GM10248 (cell line): ENCODE results near the gene HBA2.
"Not testable (repeated sequence)": the region's sequence is repeated elsewhere in the genome, so short reads cannot be mapped to it uniquely, and the experiment has no call there.

Source experiments
- CTCF ChIA-PET: fragments of 300-600 bp; sonication (Branson Sonifier 250); formaldehyde crosslinking; extraction: SDS; loops from one replicate; lab custom pipeline; 2021; ENCODE audit warnings: antibody characterized with exemption; lab: Yijun Ruan, JAX
- POLR2A ChIA-PET: fragments of 350-650 bp; sonication (Branson Sonifier 250); formaldehyde crosslinking; extraction: SDS; loops from one replicate; lab custom pipeline; 2020; ENCODE audit warnings: antibody characterized with exemption; lab: Yijun Ruan, JAX
- DNase-seq: peaks from one replicate; pipeline ENCODE4 v3.0.0; 2012; ENCODE audit errors: extremely low spot score
- TF ChIP-seq, protein P1 (sequence below): IDR thresholded peaks from 2 replicates; pipeline ENCODE4 v1.5.1; 2012; ENCODE audit warnings: mild to moderate bottlenecking, low read depth; ENCODE audit errors: extremely low read depth, missing control alignments, control extremely low read depth

HBA2 gene

DNA sequence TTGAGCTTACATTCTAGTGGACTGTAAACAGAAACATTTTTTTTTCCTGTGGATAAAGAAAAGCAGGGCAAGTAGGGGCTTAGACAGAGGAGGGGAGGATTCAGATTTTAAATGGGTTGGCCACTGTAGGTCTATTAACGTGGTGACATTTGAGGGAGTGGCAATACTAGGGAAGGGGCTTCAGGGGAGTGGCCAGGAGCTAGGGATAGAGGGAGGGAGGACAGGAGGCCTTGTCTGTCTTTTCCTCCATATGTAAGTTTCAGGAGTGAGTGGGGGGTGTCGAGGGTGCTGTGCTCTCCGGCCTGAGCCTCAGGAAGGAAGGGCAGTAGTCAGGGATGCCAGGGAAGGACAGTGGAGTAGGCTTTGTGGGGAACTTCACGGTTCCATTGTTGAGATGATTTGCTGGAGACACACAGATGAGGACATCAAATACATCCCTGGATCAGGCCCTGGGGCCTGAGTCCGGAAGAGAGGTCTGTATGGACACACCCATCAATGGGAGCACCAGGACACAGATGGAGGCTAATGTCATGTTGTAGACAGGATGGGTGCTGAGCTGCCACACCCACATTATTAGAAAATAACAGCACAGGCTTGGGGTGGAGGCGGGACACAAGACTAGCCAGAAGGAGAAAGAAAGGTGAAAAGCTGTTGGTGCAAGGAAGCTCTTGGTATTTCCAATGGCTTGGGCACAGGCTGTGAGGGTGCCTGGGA is 13.4 kb upstream of the HBA2 start:
- ChIA-PET POLR2A (no interaction called here), CTCF (interaction anchor here (1.0 kb wide), 1 partner anchor 23 kb away, joined by 3 read pairs; no protein-coding TSS in a partner anchor)
- DNase-seq, result no peak
- TF ChIP-seq, protein P1, sequence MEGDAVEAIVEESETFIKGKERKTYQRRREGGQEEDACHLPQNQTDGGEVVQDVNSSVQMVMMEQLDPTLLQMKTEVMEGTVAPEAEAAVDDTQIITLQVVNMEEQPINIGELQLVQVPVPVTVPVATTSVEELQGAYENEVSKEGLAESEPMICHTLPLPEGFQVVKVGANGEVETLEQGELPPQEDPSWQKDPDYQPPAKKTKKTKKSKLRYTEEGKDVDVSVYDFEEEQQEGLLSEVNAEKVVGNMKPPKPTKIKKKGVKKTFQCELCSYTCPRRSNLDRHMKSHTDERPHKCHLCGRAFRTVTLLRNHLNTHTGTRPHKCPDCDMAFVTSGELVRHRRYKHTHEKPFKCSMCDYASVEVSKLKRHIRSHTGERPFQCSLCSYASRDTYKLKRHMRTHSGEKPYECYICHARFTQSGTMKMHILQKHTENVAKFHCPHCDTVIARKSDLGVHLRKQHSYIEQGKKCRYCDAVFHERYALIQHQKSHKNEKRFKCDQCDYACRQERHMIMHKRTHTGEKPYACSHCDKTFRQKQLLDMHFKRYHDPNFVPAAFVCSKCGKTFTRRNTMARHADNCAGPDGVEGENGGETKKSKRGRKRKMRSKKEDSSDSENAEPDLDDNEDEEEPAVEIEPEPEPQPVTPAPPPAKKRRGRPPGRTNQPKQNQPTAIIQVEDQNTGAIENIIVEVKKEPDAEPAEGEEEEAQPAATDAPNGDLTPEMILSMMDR, result no peak

- POLR2A ChIA-PET, DNase-seq: not testable (repeated sequence)
- CTCF ChIA-PET, result interaction anchor here (1.0 kb wide), 1 partner anchor 22 kb away, joined by 3 read pairs; no protein-coding TSS in a partner anchor
Measured at GRCh38 chr16:160242-160641, 12.4 kb upstream of the HBA2 start.

DNA sequence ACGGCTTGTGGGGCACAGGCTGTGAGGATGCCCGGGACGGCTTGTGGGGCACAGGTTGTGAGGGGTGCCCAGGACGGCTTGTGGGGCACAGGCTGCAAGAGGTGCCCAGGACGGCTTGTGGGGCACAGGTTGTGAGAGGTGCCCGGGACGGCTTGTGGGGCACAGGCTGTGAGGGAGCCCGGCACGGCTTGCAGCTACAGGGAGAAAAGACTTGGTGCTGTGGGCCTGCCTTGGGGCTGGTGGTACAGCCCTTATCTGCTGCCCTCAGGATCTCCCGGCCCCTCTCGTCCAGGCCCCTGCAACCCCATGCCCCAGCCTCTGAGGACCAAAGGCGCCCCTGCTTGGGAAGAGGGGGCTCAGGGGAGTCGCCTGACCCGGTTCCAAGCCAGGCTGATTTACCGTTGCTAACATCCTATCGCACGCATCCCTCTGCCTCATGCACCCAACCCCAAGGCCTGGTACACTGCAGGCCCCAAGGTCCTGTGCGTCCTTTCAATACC is 11.9 kb upstream of the HBA2 start:
- TF ChIP-seq, protein P1, result no peak
- CTCF ChIA-PET, result interaction anchor here (1.1 kb wide), 1 partner anchor 54 kb away, joined by 3 read pairs; no protein-coding TSS in a partner anchor
- POLR2A ChIA-PET, result no interaction called here
- DNase-seq, result no peak

DNA sequence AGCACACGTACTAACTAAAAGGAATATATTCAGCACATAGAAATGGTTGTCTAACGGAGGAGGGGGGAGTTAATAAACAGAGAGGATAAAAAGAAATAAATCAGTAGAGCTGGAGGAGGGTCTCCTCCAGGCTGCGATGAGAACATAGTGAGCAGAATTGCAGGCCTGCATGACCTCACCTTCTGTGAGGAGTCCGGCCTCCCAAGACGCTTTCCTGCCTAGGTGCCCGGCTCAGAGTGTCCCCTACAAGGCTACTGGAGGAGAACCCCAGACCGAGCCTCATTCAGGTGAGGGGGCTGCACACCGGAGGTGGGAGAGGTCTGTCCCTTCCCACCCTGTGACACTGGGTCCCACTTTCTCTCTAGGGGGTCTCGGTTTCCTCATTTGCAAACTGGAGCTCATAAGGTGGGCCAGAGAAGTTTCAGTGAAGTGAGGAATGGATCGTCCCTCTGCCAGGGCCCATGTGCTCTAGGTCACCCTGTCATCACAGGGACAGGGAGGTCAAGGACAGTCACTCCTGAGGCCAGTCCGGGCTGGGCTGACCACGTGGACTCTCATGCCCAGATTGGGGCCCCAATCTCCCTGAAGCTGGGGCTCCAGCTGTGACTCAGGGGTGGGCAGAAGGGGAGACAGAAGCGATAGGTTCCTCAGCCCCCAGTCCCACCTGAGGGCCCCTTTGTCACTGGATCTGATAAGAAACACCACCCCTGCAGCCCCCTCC is 10.2 kb upstream of the HBA2 start:
- ChIA-PET POLR2A (no interaction called here), CTCF (no interaction called here)
- DNase-seq, result no peak
- TF ChIP-seq, protein P1, result no peak

GRCh38 chr16:163139-163538 is 9.5 kb upstream of the HBA2 start:
- CTCF ChIA-PET, DNase-seq, POLR2A ChIA-PET: not testable (repeated sequence)

DNA sequence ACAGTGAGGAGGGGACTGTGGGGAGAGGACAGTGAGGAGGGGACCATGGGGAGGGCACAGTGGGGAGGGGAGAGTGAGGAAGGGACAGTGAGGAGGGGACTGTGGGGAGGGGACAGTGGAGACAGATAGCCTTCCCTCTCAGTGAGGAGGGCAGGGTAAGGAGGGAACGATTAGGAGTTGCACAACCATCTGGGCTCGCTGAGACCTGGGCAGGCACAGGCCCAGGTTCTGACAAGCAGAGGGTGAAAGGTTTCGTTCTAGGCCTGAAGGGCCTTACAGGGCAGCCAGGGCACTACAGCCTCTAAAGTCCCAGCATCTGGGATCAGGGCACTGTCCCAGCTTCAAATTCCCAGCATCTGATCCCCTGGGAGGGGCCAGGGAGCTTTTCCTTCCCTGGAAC is 9.0 kb upstream of the HBA2 start:
- DNase-seq, CTCF ChIA-PET, POLR2A ChIA-PET: not testable (repeated sequence)

DNA sequence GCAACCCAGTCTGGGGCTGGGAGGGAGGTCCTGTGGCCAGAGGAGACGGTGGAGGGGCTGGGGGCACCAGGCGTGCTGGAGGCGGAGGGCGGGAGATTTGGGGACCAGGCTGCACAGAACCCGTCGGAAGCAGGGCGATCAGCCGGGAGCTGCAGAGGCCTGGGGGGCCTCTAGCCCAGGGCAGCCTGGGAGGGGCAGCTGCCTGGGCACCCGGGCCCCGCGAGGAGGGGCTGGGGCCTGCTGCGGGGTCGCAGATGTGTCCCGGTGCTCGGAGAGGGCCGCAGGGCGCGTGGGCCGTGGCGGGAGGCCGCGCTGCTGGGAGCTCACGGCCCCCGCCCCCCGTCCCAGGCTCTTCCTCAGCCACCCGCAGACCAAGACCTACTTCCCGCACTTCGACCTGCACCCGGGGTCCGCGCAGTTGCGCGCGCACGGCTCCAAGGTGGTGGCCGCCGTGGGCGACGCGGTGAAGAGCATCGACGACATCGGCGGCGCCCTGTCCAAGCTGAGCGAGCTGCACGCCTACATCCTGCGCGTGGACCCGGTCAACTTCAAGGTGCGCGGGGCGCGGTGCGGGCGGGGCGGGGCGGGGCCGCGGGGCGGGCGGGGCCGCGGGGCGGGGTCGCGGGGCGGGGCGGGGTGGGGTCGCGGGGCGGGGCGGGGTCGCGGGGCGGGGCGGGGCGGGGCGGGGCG is 8.4 kb upstream of the HBA2 start:
- POLR2A ChIA-PET, result not testable (repeated sequence)
- CTCF ChIA-PET, result interaction anchor here (1.6 kb wide), 1 partner anchor 17 kb away, joined by 5 read pairs; no protein-coding TSS in a partner anchor

GRCh38 chr16:164827-165538 is 7.7 kb upstream of the HBA2 start:
- TF ChIP-seq, protein P1, result no peak
- POLR2A ChIA-PET, result no interaction called here
- peak; percentile 71 for DNase-seq
- CTCF ChIA-PET, result interaction anchor here (1.6 kb wide), 1 partner anchor 17 kb away, joined by 5 read pairs; no protein-coding TSS in a partner anchor

More for the DNA sequence above, 8.4 kb upstream of the HBA2 start:
- not testable (repeated sequence) for DNase-seq
